ENCODE results near the gene CEP68.

CEP68 gene

GRCh38 chr2:65057054-65057375 is 799 bp downstream of the CEP68 start:
- DNase-seq (ENCODE audit: low read depth in 2 of 2) = no peak

GRCh38 chr2:65057391-65058052 is 1.3 kb downstream of the CEP68 start:
- peak in 1 of 2 donors; percentile 25 for DNase-seq (ENCODE audit: low read depth in 2 of 2)

DNA sequence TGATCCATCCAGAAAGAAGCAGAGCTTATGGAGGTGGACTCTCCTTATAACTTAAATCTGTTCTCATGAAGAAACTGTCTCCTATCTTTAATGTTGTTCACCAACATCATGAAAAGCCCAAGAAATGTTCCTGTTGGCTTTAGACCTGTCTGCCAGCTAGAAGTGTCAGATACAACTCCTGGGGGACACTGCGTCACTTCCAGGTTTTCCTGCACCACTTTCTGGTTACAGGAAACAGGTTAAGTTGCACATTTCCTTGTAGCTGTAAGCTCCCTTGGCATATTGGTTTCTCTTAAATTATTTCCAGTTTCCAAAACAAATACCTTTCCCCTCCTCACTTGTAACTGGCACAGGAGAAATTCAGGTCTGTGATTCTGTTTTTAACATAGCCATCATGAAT is 2.9 kb downstream of the CEP68 start:
- DNase-seq (ENCODE audit: low read depth in 2 of 2) = no peak

DNA sequence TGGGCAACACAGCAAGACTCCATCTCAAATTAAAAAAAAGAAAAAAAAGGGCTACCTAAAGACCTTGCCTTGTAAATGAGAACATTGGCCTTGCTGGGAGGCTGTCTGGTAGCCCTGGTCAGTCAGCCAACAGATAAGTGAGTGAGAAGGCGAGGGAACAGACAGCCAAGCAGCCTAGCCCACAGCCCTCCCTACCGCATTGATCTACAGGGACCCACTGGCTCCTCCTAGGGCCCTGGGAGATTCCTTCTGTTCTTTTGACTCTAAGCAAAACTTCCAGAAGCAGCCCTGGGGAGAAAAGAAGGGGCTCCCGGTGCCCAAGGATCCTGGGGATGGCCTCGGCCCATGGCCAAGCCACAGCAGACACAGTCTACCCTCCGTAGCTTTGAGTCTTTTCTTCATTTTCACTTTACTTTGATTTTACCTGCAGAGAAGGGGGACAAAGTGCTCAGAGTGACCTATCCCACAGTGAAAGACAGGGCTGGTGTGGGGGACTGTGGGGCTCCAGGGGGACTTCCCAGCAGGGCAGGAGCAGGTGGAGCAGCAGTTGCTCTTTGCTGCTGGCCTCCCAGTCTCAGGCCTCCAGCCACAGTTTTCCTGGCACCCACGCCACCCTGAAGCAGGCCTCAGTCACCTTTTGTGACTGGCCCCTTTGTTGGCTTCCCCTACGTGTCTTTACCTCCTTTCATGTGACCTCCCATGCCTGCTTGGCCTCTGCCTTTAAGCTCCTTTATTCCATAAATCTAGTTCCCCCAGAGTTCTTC is 5.1 kb downstream of the CEP68 start:
- DNase-seq (ENCODE audit: low read depth in 2 of 2) = no peak

DNA sequence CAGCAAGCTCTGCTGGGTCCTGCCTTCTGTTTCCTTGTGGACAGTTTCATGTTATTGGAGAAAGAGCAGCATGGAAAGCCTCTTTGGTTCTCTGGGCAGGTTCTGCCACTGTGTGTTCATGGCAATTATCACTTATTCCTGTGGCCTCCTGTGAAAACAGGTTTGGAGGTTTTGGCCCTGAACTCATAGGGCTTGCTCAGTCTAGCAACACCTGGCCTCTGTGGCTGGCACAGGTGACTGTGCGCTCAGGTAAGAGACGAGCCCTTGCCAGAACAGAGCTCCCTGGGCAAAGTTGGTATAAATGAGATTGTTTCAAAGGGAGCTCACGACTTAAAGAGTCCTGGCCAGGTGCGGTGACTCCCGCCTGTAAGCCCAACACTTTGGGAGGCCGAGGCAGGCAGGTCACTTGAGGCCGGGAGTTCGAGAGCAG is 5.7 kb downstream of the CEP68 start:
- no peak for DNase-seq (ENCODE audit: low read depth in 2 of 2)

DNA sequence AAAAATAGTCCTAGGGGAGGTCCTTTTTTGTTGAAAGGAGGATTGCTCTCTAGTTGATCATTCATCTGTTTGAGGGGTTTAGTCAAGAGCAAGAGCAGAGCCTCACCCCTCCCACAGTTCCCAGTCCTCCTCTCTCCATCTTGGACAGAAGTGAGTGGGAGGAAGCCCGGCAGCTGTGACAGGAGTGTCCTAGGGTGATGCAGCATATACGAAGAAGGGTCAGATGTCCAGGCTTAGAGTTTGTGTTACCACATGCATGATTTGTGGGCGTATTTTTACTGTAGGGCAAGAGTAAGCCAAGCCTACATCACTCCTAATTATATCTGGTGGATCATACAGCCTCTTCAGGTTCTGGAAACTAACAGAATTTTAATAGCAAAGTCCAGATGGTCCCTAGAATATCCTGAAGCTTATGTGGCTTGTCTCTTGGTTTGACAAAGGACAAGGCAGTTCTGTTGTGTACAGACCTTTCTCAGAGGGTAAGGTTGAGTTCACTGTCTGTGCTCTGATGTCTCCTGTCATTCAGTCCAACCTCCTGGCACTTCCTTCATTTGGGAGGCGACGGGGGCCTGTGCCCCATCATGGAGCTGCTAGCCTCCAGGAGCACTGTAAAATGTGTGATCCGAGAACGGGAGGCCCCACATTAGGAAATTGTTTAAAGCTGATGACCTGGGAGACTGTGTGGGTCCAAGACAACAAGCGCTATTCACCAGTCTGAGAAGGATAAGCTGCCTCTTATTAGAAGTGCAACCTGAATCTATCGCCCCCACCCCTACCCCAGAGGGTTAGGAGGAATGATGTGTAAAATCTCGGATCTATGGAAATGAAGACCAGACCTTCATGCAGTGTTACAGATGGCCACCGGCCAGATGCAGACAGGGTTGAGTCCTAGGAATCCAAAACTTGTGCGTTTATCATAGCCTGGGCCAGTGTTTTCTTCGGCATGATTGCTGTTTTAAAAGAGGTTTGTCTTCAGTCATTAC is 6.9 kb downstream of the CEP68 start:
- DNase-seq (ENCODE audit: low read depth in 2 of 2) = no peak

DNA sequence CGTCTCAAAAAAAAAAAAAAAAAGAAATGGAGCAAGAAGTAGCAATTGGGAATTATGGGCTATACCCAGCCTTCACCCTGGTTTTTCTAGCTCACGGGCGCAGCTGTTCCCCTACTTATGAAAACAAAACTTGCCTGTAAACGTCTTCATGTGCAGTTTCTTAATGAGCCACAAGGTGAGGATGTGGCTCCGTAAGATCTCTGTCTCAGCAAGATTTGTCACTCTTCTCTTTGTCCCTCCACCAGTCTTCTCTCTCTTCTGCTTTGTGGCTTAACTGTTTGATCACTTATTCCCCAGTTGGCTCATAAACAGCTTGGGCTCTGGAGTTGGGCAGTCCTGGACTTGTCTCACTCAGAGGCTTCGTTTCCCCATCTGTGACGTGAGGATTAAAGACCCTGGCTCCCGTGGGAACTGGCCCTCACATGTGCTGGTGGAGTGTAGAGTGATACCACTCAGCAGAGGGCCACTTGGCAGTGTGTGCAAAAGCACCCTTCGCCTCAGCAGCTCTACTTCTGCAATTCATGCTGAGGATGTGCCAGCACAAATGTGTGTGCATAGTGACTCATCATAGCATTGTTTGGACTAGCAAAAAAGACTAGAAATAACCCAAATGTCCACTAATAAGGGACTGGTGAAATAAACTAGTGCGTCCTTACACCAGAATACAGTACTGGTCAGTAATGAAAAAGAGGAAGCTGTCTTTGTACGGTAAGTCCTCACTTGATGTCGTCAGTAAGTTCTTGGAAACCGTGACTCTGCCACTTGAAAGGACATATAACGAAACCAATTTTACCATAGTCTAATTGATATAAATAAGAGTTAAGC is 8.7 kb downstream of the CEP68 start:
- no peak for DNase-seq (ENCODE audit: low read depth in 2 of 2)

DNA sequence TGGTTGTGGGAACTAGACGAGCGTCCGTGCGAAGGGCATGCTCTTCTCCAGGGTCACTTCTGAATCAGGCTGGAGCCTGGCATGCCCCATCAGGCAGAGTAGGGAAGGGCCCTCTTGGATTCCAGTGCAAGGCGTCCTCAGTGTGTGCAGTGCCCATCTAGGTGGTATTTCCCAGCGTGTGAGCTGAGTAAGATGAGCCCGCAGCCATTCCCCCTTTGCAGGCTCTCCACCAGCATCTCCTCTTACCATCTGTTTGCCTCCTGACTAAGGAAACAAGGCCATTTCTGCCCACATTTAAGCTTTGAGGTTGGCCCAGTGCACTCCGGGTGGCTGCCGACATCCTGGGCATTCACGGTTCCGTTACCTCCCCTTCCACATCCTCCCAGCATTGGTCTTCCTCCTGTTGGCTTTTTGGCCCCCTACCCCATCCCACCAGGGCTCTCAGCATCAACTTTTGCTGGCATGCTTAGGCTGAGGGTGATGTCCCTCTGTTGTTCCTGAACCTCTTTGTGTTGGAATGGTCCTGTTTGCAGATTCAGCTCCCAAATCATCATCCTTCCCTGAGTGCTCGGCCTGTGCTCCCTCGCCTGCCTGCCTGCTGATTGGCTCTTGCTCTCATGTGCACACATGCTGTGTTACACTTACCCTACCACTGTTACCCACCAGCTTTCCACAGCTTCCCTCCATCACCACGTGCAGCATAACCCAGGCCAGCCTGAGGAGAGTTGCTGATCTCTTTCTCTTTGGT is 11.8 kb downstream of the CEP68 start:
- no peak for DNase-seq (ENCODE audit: low read depth in 2 of 2)

GRCh38 chr2:65069439-65069824 is 13.2 kb downstream of the CEP68 start:
- DNase-seq (ENCODE audit: low read depth in 2 of 2) = no peak

GRCh38 chr2:65070172-65070830 is 14.1 kb downstream of the CEP68 start:
- peak in 1 of 2 donors; percentile 19 for DNase-seq (ENCODE audit: low read depth in 2 of 2)

DNA sequence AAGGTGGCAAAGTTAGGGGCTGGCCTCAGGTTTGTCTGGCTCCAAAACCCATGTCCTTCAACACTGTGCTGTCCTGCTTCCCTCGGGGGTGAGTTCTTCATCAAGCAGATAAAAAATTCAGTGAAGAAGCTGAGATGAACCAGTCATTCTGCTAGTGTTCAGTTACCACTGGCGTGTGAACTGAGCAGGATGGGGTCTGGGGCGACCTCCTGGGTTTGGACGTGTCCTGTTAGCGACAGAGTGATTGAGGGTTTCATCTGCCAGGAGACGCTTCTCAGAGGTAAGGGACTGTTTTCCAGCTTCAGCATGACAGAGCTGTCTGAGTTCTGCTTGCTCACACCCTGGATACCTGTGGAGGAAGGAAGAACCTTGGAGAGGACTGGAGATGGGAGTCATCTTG is 14.6 kb downstream of the CEP68 start:
- no peak for DNase-seq (ENCODE audit: low read depth in 2 of 2)

DNA sequence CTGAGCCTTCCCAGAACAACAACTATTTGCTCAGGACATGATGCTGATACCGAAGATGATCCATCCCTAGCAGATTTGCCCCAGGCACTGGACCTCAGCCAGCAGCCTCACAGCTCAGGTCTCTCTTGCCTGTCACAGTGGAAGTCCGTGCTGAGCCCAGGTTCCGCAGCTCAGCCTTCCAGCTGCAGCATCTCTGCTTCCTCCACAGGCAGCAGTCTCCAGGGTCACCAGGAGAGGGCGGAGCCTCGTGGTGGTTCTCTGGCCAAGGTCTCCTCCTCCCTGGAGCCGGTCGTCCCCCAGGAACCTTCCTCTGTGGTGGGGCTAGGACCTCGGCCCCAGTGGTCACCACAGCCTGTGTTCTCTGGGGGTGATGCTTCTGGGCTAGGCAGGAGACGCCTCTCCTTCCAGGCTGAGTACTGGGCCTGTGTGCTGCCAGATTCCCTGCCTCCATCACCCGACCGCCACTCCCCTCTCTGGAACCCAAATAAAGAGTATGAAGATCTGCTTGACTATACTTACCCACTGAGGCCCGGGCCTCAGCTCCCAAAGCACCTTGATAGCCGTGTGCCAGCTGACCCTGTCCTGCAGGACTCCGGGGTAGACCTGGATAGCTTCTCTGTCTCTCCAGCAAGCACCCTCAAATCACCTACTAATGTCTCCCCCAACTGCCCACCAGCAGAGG is 15.4 kb downstream of the CEP68 start:
- DNase-seq (ENCODE audit: low read depth in 2 of 2) = no peak

GRCh38 chr2:65072181-65072970 is 16.2 kb downstream of the CEP68 start:
- no peak for DNase-seq (ENCODE audit: low read depth in 2 of 2)

DNA sequence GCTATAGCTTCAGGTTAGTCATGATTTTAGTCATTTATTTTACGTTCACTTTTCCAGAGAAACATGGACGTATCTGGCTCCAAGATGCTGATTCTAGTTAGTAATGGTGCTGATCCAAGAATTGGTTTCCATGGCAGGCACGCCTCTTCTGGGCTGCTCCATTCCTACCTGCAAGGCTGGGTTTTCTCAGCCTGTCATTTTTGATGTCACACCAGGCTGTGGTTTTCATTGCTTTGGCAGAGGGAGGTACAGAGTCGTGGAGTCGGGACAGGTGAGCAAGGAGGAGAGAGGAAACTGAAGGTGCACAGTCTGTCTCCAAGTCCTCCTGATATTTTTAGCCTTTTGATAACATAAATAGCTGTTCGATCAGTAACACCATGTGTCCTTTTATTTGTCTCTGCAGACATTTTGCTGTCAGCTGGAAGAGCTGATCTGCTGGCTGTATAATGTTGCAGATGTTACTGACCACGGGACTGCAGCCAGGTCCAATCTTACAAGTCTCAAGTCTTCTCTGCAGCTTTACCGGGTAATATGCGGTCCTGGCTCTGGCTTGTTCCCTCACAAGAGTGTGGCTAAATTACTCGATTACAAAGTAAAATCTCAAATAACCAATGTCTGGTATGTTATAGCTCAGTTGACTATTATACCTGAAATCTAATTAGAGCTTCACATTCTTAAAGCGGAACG is 17.8 kb downstream of the CEP68 start:
- DNase-seq (ENCODE audit: low read depth in 2 of 2) = no peak

- no peak for DNase-seq (ENCODE audit: low read depth in 2 of 2)
Measured at GRCh38 chr2:65075176-65075575, 19.0 kb downstream of the CEP68 start.

DNA sequence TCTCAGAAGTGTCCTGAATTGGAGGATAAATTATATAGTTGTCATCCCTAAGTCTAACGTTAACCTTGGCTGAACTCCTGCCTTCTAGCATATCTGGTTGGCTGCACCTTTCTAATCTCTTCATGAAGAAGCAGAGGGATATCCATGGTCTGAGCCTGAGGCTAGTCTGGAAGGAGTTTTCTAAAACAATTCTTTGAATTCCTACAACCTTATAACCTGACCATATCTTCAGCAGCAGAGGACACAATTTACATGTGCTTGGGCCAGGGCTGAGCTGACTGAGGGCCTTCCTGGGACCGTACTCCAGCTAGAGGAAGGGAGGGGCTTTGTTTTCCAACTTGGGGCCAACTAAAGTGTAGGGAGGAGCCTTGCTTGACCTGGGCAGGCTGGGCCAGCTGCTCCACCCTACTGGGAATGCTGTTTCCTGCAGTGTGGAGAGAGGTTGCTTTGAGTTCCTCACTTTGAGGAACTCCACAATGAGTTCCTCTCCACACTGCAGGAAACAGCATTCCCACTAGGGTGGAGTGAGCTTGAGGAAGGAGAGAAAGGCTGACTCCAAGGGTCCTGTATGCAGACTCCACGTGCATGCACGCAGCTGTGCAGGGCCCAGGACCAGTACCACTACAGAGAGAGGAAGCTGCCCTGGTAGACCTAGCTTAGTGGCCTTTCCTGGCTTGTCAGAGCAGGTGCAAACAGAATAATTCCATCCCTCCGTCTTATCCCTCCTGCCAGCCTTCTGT is 19.6 kb downstream of the CEP68 start:
- DNase-seq (ENCODE audit: low read depth in 2 of 2) = no peak

GRCh38 chr2:65076345-65076710 is 20.1 kb downstream of the CEP68 start:
- DNase-seq (ENCODE audit: low read depth in 2 of 2) = no peak

GRCh38 chr2:65077898-65078297 is 21.7 kb downstream of the CEP68 start:
- no peak for DNase-seq (ENCODE audit: low read depth in 2 of 2)

Measured in stimulated activated CD4-positive, alpha-beta T cell treated with anti-CD3 and anti-CD28 coated beads, Interleukin-15, amount 100 ng/mL, for 48 hours (primary cell).